ENCODE data around the gene LRFN3. TPM values are rescaled to one million over a fixed set of nuclear protein-coding genes. Genes with fewer than 3 reads are reported as not detected.

The LRFN3 gene, protein sequence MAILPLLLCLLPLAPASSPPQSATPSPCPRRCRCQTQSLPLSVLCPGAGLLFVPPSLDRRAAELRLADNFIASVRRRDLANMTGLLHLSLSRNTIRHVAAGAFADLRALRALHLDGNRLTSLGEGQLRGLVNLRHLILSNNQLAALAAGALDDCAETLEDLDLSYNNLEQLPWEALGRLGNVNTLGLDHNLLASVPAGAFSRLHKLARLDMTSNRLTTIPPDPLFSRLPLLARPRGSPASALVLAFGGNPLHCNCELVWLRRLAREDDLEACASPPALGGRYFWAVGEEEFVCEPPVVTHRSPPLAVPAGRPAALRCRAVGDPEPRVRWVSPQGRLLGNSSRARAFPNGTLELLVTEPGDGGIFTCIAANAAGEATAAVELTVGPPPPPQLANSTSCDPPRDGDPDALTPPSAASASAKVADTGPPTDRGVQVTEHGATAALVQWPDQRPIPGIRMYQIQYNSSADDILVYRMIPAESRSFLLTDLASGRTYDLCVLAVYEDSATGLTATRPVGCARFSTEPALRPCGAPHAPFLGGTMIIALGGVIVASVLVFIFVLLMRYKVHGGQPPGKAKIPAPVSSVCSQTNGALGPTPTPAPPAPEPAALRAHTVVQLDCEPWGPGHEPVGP
- total RNA-seq (1.6 and 2.1 TPM in 2 replicates), polyA plus RNA-seq (0.62 and 0.79 TPM in 2 replicates), polyA minus RNA-seq (0.86 and 2.4 TPM in 2 replicates)
- 0.49 TPM for total RNA-seq (2013)

DNA sequence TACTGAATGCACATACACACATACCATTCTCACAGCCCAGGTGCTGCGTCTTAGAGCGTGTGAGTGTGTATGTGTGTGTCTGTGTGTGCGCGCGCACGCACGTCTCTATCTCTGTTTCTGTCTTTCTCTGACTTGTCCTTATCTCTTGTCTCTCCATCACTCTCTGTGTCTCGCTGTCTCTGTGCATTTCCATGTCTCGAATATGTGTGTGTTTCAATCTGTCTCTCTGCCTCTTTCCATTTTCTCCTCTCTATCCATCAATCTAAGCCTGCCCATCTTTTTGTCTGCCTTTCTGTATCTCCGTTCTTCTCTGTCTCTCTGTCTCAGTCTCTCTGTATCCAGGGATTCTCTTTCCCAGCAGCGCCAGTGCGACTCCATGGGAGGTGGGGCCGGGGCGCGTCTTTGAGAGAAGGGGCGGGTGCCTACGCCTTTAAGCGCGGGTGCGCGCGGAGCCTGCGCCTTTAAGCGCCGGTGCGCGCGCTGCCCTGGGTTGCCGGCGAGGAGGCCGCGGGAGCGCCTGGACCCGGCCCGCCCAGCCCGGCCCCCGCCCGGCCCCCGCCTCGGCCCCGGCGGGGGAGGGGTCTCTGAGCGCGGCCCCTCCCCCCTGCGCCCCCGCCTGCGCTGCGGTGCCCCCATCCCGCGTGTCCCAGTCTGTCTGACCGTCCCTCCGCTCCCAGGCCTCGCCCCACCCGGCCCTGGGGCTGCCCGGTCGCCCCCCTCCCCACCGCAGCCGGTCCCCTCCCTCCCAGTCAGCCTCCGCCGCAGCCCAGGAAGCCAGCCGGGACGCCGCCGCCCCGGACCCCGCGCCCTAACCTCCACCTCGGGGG is at the start of gene LRFN3:
LRFN3 (plus strand) TSS at position 464 of the 827 bp plus-strand sequence. CDS start 3,052 bp downstream, outside the sequence.
- intact Hi-C loops (cut with micrococcal nuclease) = no loop called here
- peaks cover 0 to 16% (median 3%) of the 10 kb centered on the region in 4 experiments for H3K27me3 ChIP-seq (replicated peaks in 1 of 4; ENCODE audit: control extremely low read depth in 1 of 4, control insufficient read depth in 3 of 4, insufficient read depth in 4 of 4, low read length in 3 of 4)
- Mint-ChIP-seq H3K4me3 (peak within 1 kb of the TSS; percentile 75), H3K27me3 (peaks cover 22% of the 10 kb centered on the region), H3K9me3 (ENCODE audit: insufficient read depth) (no peaks in the 10 kb centered on the region), H3K27ac (no peak within 1 kb of the TSS), H3K4me1 (peaks cover 31% of the 10 kb centered on the region)
- H3K4me2 ChIP-seq (replicated peaks; ENCODE audit: low read depth, low read length, poor library complexity, severe bottlenecking) = peak within 1 kb of the TSS; percentile 79
- H3K4me3 ChIP-seq (ENCODE audit: control extremely low read depth in 1 of 5, extremely low read depth in 1 of 5, insufficient read depth in 1 of 5, low read depth in 2 of 5, low read length in 4 of 5) = peak within 1 kb of the TSS; percentile 24 to 54 (median 45)
- H2AFZ ChIP-seq (ENCODE audit: insufficient read depth, low read depth, low read length, poor library complexity, severe bottlenecking) = peak within 1 kb of the TSS; percentile 28
- no peaks in the 10 kb centered on the region for H3K36me3 ChIP-seq (replicated peaks in 1 of 2; ENCODE audit: control extremely low read depth in 1 of 2, control insufficient read depth in 1 of 2, extremely low read depth in 1 of 2, insufficient read depth in 2 of 2, low read length in 1 of 2)
- peaks cover 21 to 28% of the 10 kb centered on the region in 2 donors for H3K4me1 ChIP-seq (ENCODE audit: control insufficient read depth in 2 of 2, insufficient read depth in 2 of 2, low read length in 2 of 2)
- peak within 1 kb of the TSS; percentile 19 for H3K9ac ChIP-seq (ENCODE audit: low read length)
- DNase-seq = no peak
- no peak for ATAC-seq (ENCODE audit: low read depth)
- H4K20me1 ChIP-seq (ENCODE audit: control insufficient read depth, insufficient read depth, low read length, poor library complexity, severe bottlenecking) = no peaks in the 10 kb centered on the region
- CTCF ChIA-PET = interaction anchor here (8.0 kb wide), 1 partner anchor 55 kb away, joined by 168 read pairs; no protein-coding TSS in a partner anchor
- POLR2A ChIA-PET = no interaction called here
- TF ChIP-seq, protein P1, sequence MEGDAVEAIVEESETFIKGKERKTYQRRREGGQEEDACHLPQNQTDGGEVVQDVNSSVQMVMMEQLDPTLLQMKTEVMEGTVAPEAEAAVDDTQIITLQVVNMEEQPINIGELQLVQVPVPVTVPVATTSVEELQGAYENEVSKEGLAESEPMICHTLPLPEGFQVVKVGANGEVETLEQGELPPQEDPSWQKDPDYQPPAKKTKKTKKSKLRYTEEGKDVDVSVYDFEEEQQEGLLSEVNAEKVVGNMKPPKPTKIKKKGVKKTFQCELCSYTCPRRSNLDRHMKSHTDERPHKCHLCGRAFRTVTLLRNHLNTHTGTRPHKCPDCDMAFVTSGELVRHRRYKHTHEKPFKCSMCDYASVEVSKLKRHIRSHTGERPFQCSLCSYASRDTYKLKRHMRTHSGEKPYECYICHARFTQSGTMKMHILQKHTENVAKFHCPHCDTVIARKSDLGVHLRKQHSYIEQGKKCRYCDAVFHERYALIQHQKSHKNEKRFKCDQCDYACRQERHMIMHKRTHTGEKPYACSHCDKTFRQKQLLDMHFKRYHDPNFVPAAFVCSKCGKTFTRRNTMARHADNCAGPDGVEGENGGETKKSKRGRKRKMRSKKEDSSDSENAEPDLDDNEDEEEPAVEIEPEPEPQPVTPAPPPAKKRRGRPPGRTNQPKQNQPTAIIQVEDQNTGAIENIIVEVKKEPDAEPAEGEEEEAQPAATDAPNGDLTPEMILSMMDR (IDR thresholded peaks at IDR 0.05) = no peak
- TF ChIP-seq EZH2 (IDR thresholded peaks at IDR 0.05; ENCODE audit: borderline replicate concordance, insufficient read depth, low read depth, low read length, poor library complexity, severe bottlenecking) = no peak
- H3K27ac ChIP-seq (ENCODE audit: low read length in 2 of 2) = peak within 1 kb of the TSS in 1 of 2 donors; percentile 5
- no peaks in the 10 kb centered on the region for H3K79me2 ChIP-seq (ENCODE audit: control insufficient read depth, insufficient read depth, low read length)
- no peaks in the 10 kb centered on the region for H3K9me3 ChIP-seq (ENCODE audit: control extremely low read depth in 1 of 3, control insufficient read depth in 2 of 3, insufficient read depth in 1 of 3, low read length in 2 of 3)
- WGBS (ENCODE audit: insufficient coverage) = under 1% methylated on average over 50 of the region's 68 CpGs
